HG02678 (cell line): ENCODE data around the gene EXD3.

Source experiments
- ATAC-seq: cut with Tn5 transposase; IDR thresholded peaks from one replicate; pipeline ENCODE4 v1.9.1; 2021; ENCODE audit warnings: mild to moderate bottlenecking, moderate library complexity; ENCODE audit not compliant: unreplicated experiment

The EXD3 gene

GRCh38 chr9:137300567-137301080, 122.3 kb downstream of the EXD3 start:
- ATAC-seq, result no peak

GRCh38 chr9:137299938-137300337, 123.0 kb downstream of the EXD3 start:
- no peak for ATAC-seq

GRCh38 chr9:137299203-137299565, 123.8 kb downstream of the EXD3 start:
- no peak for ATAC-seq

- no peak for ATAC-seq
These were observed 124.4 kb downstream of the EXD3 start for GRCh38 chr9:137298401-137299202.

- no peak for ATAC-seq
These were observed 125.0 kb downstream of the EXD3 start for GRCh38 chr9:137297966-137298365.

- ATAC-seq, result no peak
These were observed 126.0 kb downstream of the EXD3 start for GRCh38 chr9:137296670-137297664.

GRCh38 chr9:137295849-137296669, 126.9 kb downstream of the EXD3 start:
- no peak for ATAC-seq

- ATAC-seq, result peak; percentile 51
These were observed 127.6 kb downstream of the EXD3 start for GRCh38 chr9:137295238-137295811.

- no peak for ATAC-seq
These were observed 128.2 kb downstream of the EXD3 start for GRCh38 chr9:137294681-137295237.

GRCh38 chr9:137294091-137294680, 128.8 kb downstream of the EXD3 start:
- ATAC-seq, result no peak

- ATAC-seq, result no peak
These were observed 129.4 kb downstream of the EXD3 start for GRCh38 chr9:137293482-137294090.

GRCh38 chr9:137293094-137293481, 129.9 kb downstream of the EXD3 start:
- no peak for ATAC-seq

GRCh38 chr9:137286975-137287383, 136.0 kb downstream of the EXD3 start:
- no peak for ATAC-seq

GRCh38 chr9:137281345-137282116, 141.4 kb downstream of the EXD3 start:
- ATAC-seq, result no peak

- no peak for ATAC-seq
These were observed 142.3 kb downstream of the EXD3 start for GRCh38 chr9:137280474-137281344.

GRCh38 chr9:137279741-137280473, 143.1 kb downstream of the EXD3 start:
- ATAC-seq, result no peak
